ENCODE results near the gene HOXD11. TPM values are rescaled to one million over a fixed set of nuclear protein-coding genes. Genes with fewer than 3 reads are reported as not detected.

HOXD11 gene
- total and polyA plus RNA-seq, 2 of the 13 experiments (the other 11 are each of a cell fraction or from before 2014, with no cell fraction given) = not detected

- TF ChIP-seq THRA (CRISPR knock-in tag; IDR thresholded peaks at IDR 0.05; ENCODE audit: borderline replicate concordance) (no peak), ZBTB25 (CRISPR knock-in tag; IDR thresholded peaks at IDR 0.05) (no peak), ZBTB38 (CRISPR knock-in tag; IDR thresholded peaks at IDR 0.05) (peak; percentile 15; the same call in 1 of the 2 replicates)
Observed at GRCh38 chr2:176157499-176158185, 50.6 kb downstream of the HOXD11 start (continued).

DNA sequence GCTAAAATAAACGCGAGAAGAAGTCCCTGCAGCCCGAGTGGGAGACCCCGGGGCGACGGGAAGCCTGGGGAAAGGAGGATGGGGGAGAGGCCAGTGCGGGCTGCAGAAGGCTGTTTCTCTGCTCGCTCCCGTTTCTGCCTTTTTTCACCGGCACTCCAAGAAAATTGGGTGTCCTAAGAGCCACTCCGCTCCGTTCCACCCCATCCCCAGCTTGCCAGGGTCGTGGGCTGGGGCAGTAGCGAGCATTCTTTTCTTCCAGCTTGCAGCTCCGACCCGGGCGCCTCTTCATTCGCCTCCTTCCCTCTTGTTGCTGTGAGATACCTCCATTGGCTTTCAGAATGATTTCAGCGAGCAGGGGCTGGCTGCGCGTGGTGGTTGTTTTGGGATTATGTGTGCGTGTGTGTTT, 51.1 kb downstream of the HOXD11 start:
- in situ Hi-C loops (cut with HindIII; ENCODE audit: extremely low pct_ligation_motif_present, low pct_unique_long_range_greater_than_20kb) (no loop called here), intact Hi-C loops (cut with micrococcal nuclease; ENCODE audit: unreplicated experiment) (no loop called here)
- Histone ChIP-seq H3K4me2 (ENCODE audit: low read depth, low read length) (peak overlapping the region; percentile 8; the same call in 1 of the 2 replicates), H3K4me3 (replicated peaks in 1 of 3; ENCODE audit: insufficient read depth in 1 of 3, low read depth in 2 of 3, low read length in 3 of 3) (peak overlapping the region in 1 of 3 experiments; percentile 0; a peak in 1 of 6 replicates), H3K9ac (ENCODE audit: insufficient read depth, low read depth, low read length) (no peak overlapping the region), H3K4me1 (ENCODE audit: insufficient read depth, low read length) (peaks cover 50% of the 10 kb centered on the region), H3K36me3 (replicated peaks in 1 of 2; ENCODE audit: control insufficient read depth in 1 of 2, insufficient read depth in 2 of 2, low read length in 2 of 2) (no peaks in the 10 kb centered on the region), H2AFZ (ENCODE audit: low read length) (no peak overlapping the region), H3K79me2 (ENCODE audit: insufficient read depth, low read length) (no peaks in the 10 kb centered on the region), H3K27ac (ENCODE audit: extremely low read length, insufficient read depth, low read length) (no peak overlapping the region), H3K9me3 (ENCODE audit: low read length) (no peaks in the 10 kb centered on the region), H3K27me3 (ENCODE audit: control insufficient read depth in 1 of 2, insufficient read depth in 2 of 2, low read length in 2 of 2) (peaks cover 12 to 96% of the 10 kb centered on the region in 2 experiments), H4K20me1 (ENCODE audit: insufficient read depth, low read length) (no peaks in the 10 kb centered on the region)
- ATAC-seq = no peak
- ChIA-PET POLR2A (no interaction called here), CTCF (ENCODE audit: low intra/inter-chr PET ratio, low total read pairs) (no interaction called here)
- DNase-seq (ENCODE audit: low spot score) = no peak
- no TSS peak for BruUV-seq (replicated peaks)
- no peak for FAIRE-seq
- WGBS (ENCODE audit: low lambda C conversion rate) = 24% methylated on average over 22 of the region's 22 CpGs
- TF ChIP-seq ZSCAN9 (CRISPR knock-in tag; IDR thresholded peaks at IDR 0.05; ENCODE audit: borderline replicate concordance) (no peak), MEF2D (CRISPR knock-in tag; IDR thresholded peaks at IDR 0.05) (no peak), CBX2 (IDR thresholded peaks at IDR 0.05; ENCODE audit: low read depth, low read length) (peak; percentile 97; the same call in 1 of the 2 replicates), CBX2 (CRISPR knock-in tag; IDR thresholded peaks at IDR 0.05; ENCODE audit: low read depth) (0 out of 2 replicates have a peak, but pooled peaks have one; percentile 38), ZNF317 (CRISPR knock-in tag; IDR thresholded peaks at IDR 0.05) (no peak), NFRKB (IDR thresholded peaks at IDR 0.05) (no peak), ZBED4 (CRISPR knock-in tag; IDR thresholded peaks at IDR 0.05; ENCODE audit: borderline replicate concordance) (no peak), SRF (IDR thresholded peaks at IDR 0.05; ENCODE audit: low read depth, low read length) (no peak)
- TF ChIP-seq, protein P1, sequence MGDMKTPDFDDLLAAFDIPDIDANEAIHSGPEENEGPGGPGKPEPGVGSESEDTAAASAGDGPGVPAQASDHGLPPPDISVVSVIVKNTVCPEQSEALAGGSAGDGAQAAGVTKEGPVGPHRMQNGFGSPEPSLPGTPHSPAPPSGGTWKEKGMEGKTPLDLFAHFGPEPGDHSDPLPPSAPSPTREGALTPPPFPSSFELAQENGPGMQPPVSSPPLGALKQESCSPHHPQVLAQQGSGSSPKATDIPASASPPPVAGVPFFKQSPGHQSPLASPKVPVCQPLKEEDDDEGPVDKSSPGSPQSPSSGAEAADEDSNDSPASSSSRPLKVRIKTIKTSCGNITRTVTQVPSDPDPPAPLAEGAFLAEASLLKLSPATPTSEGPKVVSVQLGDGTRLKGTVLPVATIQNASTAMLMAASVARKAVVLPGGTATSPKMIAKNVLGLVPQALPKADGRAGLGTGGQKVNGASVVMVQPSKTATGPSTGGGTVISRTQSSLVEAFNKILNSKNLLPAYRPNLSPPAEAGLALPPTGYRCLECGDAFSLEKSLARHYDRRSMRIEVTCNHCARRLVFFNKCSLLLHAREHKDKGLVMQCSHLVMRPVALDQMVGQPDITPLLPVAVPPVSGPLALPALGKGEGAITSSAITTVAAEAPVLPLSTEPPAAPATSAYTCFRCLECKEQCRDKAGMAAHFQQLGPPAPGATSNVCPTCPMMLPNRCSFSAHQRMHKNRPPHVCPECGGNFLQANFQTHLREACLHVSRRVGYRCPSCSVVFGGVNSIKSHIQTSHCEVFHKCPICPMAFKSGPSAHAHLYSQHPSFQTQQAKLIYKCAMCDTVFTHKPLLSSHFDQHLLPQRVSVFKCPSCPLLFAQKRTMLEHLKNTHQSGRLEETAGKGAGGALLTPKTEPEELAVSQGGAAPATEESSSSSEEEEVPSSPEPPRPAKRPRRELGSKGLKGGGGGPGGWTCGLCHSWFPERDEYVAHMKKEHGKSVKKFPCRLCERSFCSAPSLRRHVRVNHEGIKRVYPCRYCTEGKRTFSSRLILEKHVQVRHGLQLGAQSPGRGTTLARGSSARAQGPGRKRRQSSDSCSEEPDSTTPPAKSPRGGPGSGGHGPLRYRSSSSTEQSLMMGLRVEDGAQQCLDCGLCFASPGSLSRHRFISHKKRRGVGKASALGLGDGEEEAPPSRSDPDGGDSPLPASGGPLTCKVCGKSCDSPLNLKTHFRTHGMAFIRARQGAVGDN (CRISPR knock-in tag; IDR thresholded peaks at IDR 0.05) = peak; percentile 3; the same call in 1 of the 2 replicates
